ENCODE measurements around the gene GPR62. TPM values are rescaled to one million over a fixed set of nuclear protein-coding genes. Genes with fewer than 3 reads are reported as not detected.
A peak's percentile ranks its signal among the peaks of the same experiment; 100 is the strongest.

Gene GPR62
- total RNA-seq, 1 experiment from 2014 or later = not detected

DNA sequence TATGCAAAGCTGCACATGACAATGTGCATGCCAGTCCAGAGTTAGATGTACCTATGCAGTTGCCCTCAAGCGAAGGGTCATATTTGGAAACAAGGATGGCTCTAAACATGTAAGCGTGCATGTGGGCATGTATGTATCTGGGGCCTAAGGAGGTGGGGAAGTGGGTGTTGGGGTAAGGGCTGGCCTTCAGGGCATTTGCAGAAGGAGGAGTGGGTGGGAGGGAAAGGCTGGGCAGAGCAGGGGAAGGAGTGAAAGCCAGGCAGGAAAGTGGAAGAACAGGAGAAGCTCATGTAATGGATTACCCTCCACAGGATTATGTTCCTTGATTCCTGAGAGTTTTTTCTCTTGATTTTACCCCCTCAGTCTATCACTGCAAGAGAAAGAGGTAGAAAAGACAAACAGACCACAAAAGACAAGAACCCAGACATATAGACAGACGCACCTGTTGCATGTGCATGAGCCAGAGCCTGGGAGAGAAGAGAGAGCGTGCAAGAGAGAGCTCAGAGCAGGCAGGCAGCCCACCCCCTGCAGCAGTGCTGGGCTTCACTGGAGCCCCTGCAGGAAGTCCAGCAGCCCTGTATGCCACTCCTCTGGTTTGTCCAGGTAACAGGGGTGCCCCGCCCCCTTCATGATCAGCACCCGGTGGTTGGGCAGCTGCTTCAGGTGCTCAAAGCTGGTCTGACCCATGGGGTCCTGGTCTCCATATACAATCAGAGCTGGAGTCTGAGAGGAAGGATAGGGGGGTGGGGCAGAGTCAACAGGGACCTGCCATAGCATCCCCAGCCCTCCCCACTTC is 13.9 kb downstream of the GPR62 start:
- Histone ChIP-seq H3K36me3 (ENCODE audit: control insufficient read depth, insufficient read depth, low read length) (no peaks in the 10 kb centered on the region), H3K4me1 (peaks cover 13% of the 10 kb centered on the region), H3K4me3 (ENCODE audit: low read depth, low read length) (no peak overlapping the region), H3K27me3 (replicated peaks; ENCODE audit: control insufficient read depth, insufficient read depth, low read length) (no peaks in the 10 kb centered on the region), H3K9me3 (no peaks in the 10 kb centered on the region)
- Mint-ChIP-seq H3K9me3 (ENCODE audit: unreplicated experiment) (no peaks in the 10 kb centered on the region), H3K4me3 (ENCODE audit: unreplicated experiment) (peak overlapping the region; percentile 86), H3K36me3 (ENCODE audit: insufficient read depth, unreplicated experiment) (peaks cover 19% of the 10 kb centered on the region), H3K4me1 (ENCODE audit: low read depth, unreplicated experiment) (peaks cover 20% of the 10 kb centered on the region), H3K27me3 (ENCODE audit: insufficient read depth, unreplicated experiment) (no peaks in the 10 kb centered on the region), H3K27ac (ENCODE audit: unreplicated experiment) (peak overlapping the region; percentile 79)
- ChIA-PET CTCF (interaction anchor here (0.8 kb wide), 1 partner anchor 14 kb away, joined by 3 read pairs; no protein-coding TSS in a partner anchor), POLR2A (interaction anchor here (1.0 kb wide), 1 partner anchor 14 kb away, joined by 3 read pairs; the partner anchor contains the start of gene ACY1)
- peak in 1 of 2 experiments; percentile 33 for DNase-seq
- intact Hi-C loops (cut with micrococcal nuclease; ENCODE audit: unreplicated experiment) = loop anchor here (2.0 kb wide), 1 partner anchor 14 kb away; the partner anchor contains the start of gene ACY1
- TF ChIP-seq, protein P1, sequence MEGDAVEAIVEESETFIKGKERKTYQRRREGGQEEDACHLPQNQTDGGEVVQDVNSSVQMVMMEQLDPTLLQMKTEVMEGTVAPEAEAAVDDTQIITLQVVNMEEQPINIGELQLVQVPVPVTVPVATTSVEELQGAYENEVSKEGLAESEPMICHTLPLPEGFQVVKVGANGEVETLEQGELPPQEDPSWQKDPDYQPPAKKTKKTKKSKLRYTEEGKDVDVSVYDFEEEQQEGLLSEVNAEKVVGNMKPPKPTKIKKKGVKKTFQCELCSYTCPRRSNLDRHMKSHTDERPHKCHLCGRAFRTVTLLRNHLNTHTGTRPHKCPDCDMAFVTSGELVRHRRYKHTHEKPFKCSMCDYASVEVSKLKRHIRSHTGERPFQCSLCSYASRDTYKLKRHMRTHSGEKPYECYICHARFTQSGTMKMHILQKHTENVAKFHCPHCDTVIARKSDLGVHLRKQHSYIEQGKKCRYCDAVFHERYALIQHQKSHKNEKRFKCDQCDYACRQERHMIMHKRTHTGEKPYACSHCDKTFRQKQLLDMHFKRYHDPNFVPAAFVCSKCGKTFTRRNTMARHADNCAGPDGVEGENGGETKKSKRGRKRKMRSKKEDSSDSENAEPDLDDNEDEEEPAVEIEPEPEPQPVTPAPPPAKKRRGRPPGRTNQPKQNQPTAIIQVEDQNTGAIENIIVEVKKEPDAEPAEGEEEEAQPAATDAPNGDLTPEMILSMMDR (IDR thresholded peaks at IDR 0.05; ENCODE audit: insufficient read depth in 1 of 2, low read depth in 1 of 2, low read length in 1 of 2, severe bottlenecking in 1 of 2, unreplicated experiment in 1 of 2) = no peak
- BruUV-seq (replicated peaks) = no TSS peak

DNA sequence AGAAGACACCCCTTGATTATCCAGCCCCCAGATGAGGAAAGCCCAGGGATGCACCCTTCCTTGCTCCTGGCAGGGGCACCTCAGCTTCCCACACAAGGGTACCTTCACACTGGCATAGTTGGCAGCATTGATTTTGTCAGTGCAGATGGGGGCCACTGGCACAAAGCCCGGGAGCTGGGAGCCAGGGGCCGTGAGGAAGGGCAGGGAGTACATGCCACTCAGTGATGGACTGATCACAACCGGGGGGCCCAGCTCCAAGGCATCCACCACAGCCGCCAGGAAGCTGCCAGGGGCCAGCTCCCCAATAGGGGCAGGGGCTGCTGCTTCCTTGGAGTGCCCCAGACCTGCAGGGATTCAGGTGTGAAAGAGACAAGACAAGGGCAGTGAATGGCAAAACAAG is 14.7 kb downstream of the GPR62 start:
- Mint-ChIP-seq H3K9me3 (ENCODE audit: unreplicated experiment) (no peaks in the 10 kb centered on the region), H3K27ac (ENCODE audit: unreplicated experiment) (no peak overlapping the region), H3K27me3 (ENCODE audit: insufficient read depth, unreplicated experiment) (no peaks in the 10 kb centered on the region), H3K4me1 (ENCODE audit: low read depth, unreplicated experiment) (peaks cover 20% of the 10 kb centered on the region), H3K36me3 (ENCODE audit: insufficient read depth, unreplicated experiment) (peaks cover 19% of the 10 kb centered on the region), H3K4me3 (ENCODE audit: unreplicated experiment) (no peak overlapping the region)
- Histone ChIP-seq H3K9me3 (no peaks in the 10 kb centered on the region), H3K4me3 (ENCODE audit: low read depth, low read length) (no peak overlapping the region), H3K4me1 (peaks cover 20% of the 10 kb centered on the region), H3K36me3 (ENCODE audit: control insufficient read depth, insufficient read depth, low read length) (no peaks in the 10 kb centered on the region), H3K27me3 (replicated peaks; ENCODE audit: control insufficient read depth, insufficient read depth, low read length) (no peaks in the 10 kb centered on the region)
- TF ChIP-seq, protein P1 (IDR thresholded peaks at IDR 0.05; ENCODE audit: insufficient read depth in 1 of 2, low read depth in 1 of 2, low read length in 1 of 2, severe bottlenecking in 1 of 2, unreplicated experiment in 1 of 2) = no peak
- CTCF ChIA-PET = interaction anchor here (0.8 kb wide), 1 partner anchor 13 kb away, joined by 3 read pairs; no protein-coding TSS in a partner anchor
- intact Hi-C loops (cut with micrococcal nuclease; ENCODE audit: unreplicated experiment) = loop anchor here (2.0 kb wide), 1 partner anchor 13 kb away; the partner anchor contains the start of gene ACY1
- no peak for DNase-seq
- POLR2A ChIA-PET = interaction anchor here (1.0 kb wide), 1 partner anchor 13 kb away, joined by 3 read pairs; the partner anchor contains the start of gene ACY1
- BruUV-seq (replicated peaks) = no TSS peak

DNA sequence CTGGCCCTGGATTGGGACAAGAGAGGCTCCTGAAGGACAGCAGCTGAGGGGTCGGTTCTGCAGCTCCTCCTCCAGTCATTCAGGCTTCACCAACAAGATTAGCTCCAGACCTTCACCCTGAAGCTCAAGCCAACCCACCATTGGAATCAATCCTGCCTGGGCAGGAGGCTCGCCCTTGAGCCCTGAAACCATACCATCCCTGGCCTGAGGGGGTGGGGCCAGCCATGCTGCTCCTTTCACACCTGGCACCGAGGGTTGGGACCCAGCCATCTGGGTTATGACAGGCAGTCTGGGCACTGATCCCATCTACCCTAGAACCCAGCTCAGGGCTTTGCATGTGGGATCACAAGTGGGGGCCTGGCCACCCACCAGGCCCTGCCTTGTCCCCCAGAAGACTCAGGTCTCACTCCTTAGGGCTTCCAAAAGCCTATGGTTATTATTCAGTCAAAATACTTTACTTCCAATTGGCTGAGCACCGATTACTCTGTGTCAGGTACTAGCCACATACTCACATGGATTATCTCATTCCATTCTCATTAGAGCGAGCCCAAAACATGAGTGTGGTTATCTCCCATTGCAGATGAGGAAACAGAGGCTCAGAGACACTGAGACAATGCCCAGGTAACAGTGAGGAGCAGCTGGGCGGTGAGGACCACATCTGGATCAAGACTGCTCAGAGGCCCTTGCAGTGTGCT is 15.6 kb downstream of the GPR62 start:
- Histone ChIP-seq H3K9me3 (no peaks in the 10 kb centered on the region), H3K4me3 (ENCODE audit: low read depth, low read length) (no peak overlapping the region), H3K36me3 (ENCODE audit: control insufficient read depth, insufficient read depth, low read length) (no peaks in the 10 kb centered on the region), H3K27me3 (replicated peaks; ENCODE audit: control insufficient read depth, insufficient read depth, low read length) (no peaks in the 10 kb centered on the region), H3K4me1 (peaks cover 25% of the 10 kb centered on the region)
- no peaks in the 10 kb centered on the region for H3K9me3 Mint-ChIP-seq (ENCODE audit: unreplicated experiment)
- intact Hi-C loops (cut with micrococcal nuclease; ENCODE audit: unreplicated experiment) = no loop called here
- no peak overlapping the region for H3K27ac Mint-ChIP-seq (ENCODE audit: unreplicated experiment)
- H3K27me3 Mint-ChIP-seq (ENCODE audit: insufficient read depth, unreplicated experiment) = no peaks in the 10 kb centered on the region
- TF ChIP-seq, protein P1 (IDR thresholded peaks at IDR 0.05; ENCODE audit: insufficient read depth in 1 of 2, low read depth in 1 of 2, low read length in 1 of 2, severe bottlenecking in 1 of 2, unreplicated experiment in 1 of 2) = no peak
- H3K4me3 Mint-ChIP-seq (ENCODE audit: unreplicated experiment) = no peak overlapping the region
- CTCF ChIA-PET = no interaction called here
- no TSS peak for BruUV-seq (replicated peaks)
- POLR2A ChIA-PET = no interaction called here
- H3K4me1 Mint-ChIP-seq (ENCODE audit: low read depth, unreplicated experiment) = peaks cover 19% of the 10 kb centered on the region
- peaks cover 23% of the 10 kb centered on the region for H3K36me3 Mint-ChIP-seq (ENCODE audit: insufficient read depth, unreplicated experiment)
- DNase-seq = no peak

Data from Caco-2 (cell line).